EL (cell line): ENCODE measurements around the gene NPIPB8.
"Not testable (repeated sequence)": the region's sequence is repeated elsewhere in the genome, so short reads cannot be mapped to it uniquely, and the experiment has no call there.

Source experiments
- DNase-seq: peaks from one replicate; pipeline ENCODE4 v3.0.0-alpha.2; 2016

NPIPB8 gene

DNA sequence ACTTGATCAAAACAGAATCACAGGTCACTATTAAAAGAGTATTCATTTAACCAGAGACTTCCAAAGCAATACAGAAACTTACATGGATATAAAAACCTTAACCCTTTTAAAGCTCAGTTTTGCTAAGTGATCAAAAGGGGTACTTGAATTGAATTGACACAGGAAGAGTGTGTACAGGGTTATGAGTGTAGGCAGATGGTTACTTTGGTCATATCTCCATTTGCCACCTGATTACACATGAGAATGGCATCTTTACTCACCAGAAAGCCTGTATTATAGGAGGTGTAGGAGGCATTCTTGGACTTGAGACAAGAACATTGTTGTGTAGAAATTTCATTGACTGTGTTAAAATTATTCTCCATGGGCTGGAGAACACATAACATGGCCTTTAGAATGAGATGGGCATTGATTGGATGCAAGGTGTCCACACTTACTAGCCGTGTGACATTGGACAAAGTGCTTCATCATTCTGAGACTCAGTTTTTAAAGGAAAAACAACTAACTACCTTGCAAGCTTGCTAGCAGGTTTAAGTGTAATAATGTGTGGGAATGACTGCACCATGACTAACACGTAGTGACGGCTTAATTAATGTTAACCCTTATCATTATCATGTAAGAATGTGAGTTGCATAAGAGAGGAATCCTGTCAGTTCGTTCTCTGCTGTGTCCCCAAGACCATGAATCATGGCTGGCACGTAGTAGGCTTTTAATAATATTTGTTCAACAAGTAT, 1.6 kb upstream of the NPIPB8 start:
- peak; percentile 61 for DNase-seq

DNA sequence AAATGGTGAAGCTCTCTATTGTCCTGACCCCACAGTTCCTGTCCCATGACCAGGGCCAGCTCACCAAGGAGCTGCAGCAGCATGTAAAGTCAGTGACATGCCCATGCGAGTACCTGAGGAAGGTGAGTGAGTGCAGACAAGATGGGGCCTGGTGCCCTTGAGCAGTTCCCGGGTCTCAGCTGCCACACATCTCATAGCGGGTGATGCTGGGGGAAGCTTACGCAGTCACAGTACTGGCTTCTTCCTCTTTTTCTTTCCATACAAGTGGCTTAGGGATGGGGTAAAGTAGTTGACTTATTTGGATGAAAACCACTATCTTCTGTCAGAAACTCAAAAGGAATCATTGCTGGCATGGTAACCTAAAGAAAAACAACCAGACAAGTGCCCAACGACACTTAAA, 494 bp downstream of the NPIPB8 start:
- not testable (repeated sequence) for DNase-seq

DNA sequence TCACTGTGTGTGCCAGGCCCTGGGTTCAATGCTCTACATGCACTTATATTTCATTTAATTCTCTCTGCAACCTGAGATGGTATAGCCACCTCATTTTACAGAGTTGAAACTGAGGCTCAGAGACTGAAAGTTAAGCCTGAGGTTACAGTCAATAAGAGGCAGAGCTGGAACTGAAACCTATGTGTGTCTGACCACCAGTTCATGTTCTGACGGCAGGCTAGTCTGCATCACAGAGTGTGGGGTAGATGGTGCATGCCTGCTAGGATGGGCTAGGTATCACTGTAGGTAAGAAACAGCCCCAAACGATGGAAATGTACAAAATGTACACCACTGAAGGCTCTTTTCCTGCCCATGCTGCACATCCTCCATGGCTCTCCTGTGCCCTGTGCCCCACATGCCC, 2.1 kb downstream of the NPIPB8 start:
- not testable (repeated sequence) for DNase-seq

GRCh38 chr16:28666264-28666663, 28.4 kb downstream of the NPIPB8 start:
- not testable (repeated sequence) for DNase-seq

DNA sequence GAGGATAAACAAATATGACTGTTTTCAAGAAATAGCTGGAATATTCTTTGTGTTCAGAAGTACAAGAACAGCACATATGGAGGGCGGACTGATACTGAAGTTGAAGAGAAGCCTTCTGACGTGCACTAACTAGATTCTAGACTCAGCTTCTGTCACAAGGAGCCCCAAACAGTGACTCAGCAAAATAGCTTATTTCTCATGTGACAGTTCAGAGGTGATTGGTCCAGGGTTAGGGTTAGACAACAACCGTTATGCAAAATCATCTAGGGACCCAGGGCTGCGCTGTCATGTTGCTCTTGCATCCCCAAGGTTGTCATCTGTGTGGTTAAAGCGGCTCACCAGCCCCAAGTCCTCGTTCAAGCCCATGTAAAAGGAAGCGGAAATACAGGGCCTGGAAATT, 29.6 kb downstream of the NPIPB8 start:
- DNase-seq = not testable (repeated sequence)

DNA sequence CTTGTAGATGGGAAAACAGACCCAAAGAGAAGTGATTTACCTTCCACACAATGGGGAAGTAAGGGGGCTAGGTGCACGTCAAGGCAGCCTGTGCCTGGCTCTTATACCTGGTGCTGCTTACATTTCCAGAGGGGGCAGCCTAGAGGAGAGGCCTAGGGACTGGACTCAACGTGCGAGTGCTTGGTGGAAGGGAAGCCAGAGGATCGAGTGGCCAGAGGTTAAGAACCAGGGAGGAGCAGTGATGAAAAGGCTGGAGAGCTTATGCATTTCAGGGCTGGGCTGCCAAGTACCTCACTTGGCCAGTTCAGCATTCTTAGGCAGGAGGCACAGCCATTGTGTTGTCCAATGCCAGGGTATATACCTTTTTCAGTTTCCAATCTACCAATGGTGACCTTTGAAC, 30.3 kb downstream of the NPIPB8 start:
- not testable (repeated sequence) for DNase-seq

- not testable (repeated sequence) for DNase-seq
Observed at GRCh38 chr16:28688327-28688952, 50.6 kb downstream of the NPIPB8 start.

DNA sequence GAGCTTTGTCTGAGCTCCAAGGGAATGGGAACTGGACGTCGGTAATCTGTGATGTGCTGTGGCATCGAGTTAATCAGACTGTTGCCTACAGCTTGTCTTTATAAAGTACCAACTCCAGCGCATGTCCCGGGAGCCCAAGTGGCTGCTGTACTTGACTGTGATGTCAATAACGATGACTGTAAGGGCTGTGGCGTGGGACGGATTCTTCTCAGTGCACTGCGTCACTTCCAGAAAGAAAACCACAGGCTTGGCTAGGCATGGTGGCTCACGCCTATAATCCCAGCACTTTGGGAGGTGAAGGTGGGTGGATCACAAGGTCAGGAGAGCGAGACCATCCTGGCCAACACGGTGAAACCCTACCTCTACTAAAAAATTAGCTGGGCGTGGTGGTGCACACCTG, 51.6 kb downstream of the NPIPB8 start:
- DNase-seq = not testable (repeated sequence)

- DNase-seq = not testable (repeated sequence)
Observed at GRCh38 chr16:28691722-28692121, 53.9 kb downstream of the NPIPB8 start.

GRCh38 chr16:28693257-28693950, 55.5 kb downstream of the NPIPB8 start:
- DNase-seq = not testable (repeated sequence)

DNA sequence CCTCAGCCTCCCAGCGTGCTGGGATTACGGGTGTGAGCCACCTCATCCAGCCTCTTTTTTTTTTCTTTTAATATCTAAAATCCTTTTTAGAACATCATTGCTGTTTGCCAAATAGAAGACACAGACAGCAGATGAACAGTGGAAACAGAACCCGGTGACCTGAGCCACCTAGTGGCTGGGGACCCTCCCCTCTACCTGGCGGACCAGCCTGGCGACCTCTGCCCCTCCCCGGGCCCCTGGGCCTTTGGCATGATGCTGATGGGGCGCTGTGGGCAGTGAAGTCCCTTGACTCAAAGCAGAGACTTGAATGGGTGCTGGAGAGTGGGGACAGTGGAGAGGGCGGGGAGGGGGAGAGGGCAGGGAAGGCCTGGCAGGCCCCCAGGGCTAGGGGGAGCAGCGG, 61.9 kb downstream of the NPIPB8 start:
- DNase-seq = not testable (repeated sequence)

- DNase-seq = not testable (repeated sequence)
Observed at GRCh38 chr16:28700349-28700748, 62.5 kb downstream of the NPIPB8 start.

GRCh38 chr16:28701384-28701783, 63.5 kb downstream of the NPIPB8 start:
- not testable (repeated sequence) for DNase-seq

DNA sequence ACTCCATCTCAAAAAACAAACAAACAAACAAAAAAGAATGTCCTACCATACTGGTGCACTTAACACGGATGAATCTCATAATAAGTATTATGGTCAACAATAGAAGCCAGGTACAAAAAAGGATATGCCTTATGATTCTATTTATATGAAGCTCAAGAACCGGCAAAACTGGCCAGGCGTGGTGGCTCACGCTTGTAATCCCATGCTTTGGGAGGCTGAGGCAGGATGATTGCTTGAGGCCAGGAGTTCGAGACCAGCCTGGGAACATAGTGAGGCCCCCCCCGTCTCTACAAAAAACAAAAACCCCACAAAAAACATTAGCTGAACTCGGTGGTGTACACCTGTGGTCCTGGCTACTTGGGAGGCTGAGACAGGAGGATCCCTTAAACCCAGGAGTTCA, 66.4 kb downstream of the NPIPB8 start:
- not testable (repeated sequence) for DNase-seq
